ENCODE measurements around the gene SMIM35. TPM values are rescaled to one million over a fixed set of nuclear protein-coding genes. Genes with fewer than 3 reads are reported as not detected.
A peak's percentile ranks its signal among the peaks of the same experiment; 100 is the strongest.

The SMIM35 gene
- total RNA-seq, 4 donors from 2014 or later: not detected

DNA sequence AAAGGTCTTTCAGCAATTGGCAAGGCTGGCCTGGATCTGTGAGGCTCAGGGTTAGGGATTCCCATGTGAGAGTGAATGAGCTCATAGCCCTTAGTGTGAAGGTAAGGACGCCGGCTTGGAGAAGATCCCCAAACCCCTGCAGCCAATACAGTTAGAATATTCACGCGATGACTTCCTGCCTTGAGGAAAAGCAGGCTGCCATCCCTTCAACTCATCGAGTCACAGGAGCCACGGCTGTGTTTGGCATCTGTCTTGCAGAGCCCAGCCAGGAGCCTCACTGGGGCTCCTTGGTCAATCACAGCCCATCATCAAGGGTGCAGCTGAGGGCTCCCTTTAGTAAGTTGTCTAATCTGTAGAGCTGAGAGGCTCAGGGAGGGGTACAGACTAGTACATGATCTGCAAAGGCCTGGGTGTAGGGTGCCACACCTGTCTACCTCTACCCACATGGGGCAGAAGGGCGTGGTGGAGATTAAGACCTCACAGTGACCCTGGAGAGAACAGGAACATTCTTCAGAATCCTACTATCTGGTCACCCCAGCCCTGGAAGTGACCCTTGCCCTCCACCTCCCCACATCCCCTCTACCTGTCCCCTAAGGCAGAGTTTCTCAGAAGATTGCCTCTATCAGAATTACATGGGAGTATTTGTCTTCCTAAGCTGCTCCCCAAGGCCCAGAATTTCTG is 82.1 kb downstream of the SMIM35 start:
- in situ Hi-C loops (cut with MboI; ENCODE audit: low sequenced_read_pairs in 4 of 4): no loop called here
- DNase-seq: no peak
- Histone ChIP-seq H3K4me3 (no peak overlapping the region), H3K4me1 (no peaks in the 10 kb centered on the region), H3K9me3 (no peaks in the 10 kb centered on the region), H3K27me3 (no peaks in the 10 kb centered on the region), H3K27ac (no peak overlapping the region), H3K36me3 (no peaks in the 10 kb centered on the region)
- no peak for TF ChIP-seq POLR2A (IDR thresholded peaks at IDR 0.05)
- TF ChIP-seq, protein P1, sequence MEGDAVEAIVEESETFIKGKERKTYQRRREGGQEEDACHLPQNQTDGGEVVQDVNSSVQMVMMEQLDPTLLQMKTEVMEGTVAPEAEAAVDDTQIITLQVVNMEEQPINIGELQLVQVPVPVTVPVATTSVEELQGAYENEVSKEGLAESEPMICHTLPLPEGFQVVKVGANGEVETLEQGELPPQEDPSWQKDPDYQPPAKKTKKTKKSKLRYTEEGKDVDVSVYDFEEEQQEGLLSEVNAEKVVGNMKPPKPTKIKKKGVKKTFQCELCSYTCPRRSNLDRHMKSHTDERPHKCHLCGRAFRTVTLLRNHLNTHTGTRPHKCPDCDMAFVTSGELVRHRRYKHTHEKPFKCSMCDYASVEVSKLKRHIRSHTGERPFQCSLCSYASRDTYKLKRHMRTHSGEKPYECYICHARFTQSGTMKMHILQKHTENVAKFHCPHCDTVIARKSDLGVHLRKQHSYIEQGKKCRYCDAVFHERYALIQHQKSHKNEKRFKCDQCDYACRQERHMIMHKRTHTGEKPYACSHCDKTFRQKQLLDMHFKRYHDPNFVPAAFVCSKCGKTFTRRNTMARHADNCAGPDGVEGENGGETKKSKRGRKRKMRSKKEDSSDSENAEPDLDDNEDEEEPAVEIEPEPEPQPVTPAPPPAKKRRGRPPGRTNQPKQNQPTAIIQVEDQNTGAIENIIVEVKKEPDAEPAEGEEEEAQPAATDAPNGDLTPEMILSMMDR (IDR thresholded peaks at IDR 0.05 in 4 of 5, conservative IDR thresholded peaks at IDR 0.05 in 1 of 5): no peak
- no peak for ATAC-seq
- intact Hi-C loops (cut with DNase I; ENCODE audit: low total_unique reads): no loop called here

GRCh38 chr11:118003456-118003855 is 83.3 kb downstream of the SMIM35 start:
- ATAC-seq: no peak
- DNase-seq: no peak
- no peak for TF ChIP-seq POLR2A (IDR thresholded peaks at IDR 0.05)
- TF ChIP-seq, protein P1 (IDR thresholded peaks at IDR 0.05 in 4 of 5, conservative IDR thresholded peaks at IDR 0.05 in 1 of 5): no peak
- in situ Hi-C loops (cut with MboI; ENCODE audit: low sequenced_read_pairs in 4 of 4) (no loop called here), intact Hi-C loops (cut with DNase I; ENCODE audit: low total_unique reads) (no loop called here)
- Histone ChIP-seq H3K4me1 (no peaks in the 10 kb centered on the region), H3K27ac (no peak overlapping the region), H3K4me3 (no peak overlapping the region), H3K27me3 (no peaks in the 10 kb centered on the region), H3K36me3 (no peaks in the 10 kb centered on the region), H3K9me3 (no peaks in the 10 kb centered on the region)

GRCh38 chr11:118002541-118003423 is 84.0 kb downstream of the SMIM35 start:
- H3K27ac ChIP-seq: peak overlapping the region in 1 of 4 donors; percentile 18
- no peaks in the 10 kb centered on the region for H3K4me1 ChIP-seq

DNA sequence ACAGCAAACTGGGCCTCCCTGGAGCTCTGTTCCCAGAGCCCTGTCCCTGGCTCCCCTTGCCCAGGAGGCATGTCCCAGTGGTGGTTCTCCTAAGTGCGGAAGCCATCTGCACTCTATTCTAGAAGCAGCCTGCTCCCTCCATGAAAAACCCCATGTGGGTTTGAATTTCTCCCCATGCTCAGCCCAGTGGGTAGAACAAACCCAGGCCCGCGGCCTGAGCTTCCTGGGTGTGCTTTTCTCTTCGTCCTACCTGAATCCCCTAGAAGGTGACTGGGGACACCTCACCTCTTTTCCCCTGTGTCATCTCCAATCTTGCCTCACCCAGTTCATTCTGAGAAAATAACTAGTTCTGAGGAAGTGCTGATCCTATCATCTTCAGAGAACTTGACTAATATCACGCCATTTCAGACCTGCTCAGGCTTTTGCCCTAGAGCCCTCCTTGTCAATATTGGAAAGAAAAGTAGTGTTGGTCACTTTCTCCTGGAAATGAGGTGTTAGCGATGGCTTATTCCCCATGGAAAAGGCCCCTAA is 84.7 kb downstream of the SMIM35 start:
- peak overlapping the region in 1 of 4 donors; percentile 18 for H3K27ac ChIP-seq

More at GRCh38 chr11:118002541-118003423, 84.0 kb downstream of the SMIM35 start:
- in situ Hi-C loops (cut with MboI; ENCODE audit: low sequenced_read_pairs in 4 of 4): no loop called here
- Histone ChIP-seq H3K36me3 (no peaks in the 10 kb centered on the region), H3K27me3 (no peaks in the 10 kb centered on the region), H3K4me3 (no peak overlapping the region), H3K9me3 (no peaks in the 10 kb centered on the region)
- TF ChIP-seq, protein P1 (IDR thresholded peaks at IDR 0.05 in 4 of 5, conservative IDR thresholded peaks at IDR 0.05 in 1 of 5): no peak
- TF ChIP-seq POLR2A (IDR thresholded peaks at IDR 0.05): no peak
- peak; percentile 31 to 35 for ATAC-seq
- DNase-seq: no peak
- intact Hi-C loops (cut with DNase I; ENCODE audit: low total_unique reads): no loop called here

More for the DNA sequence above, 84.7 kb downstream of the SMIM35 start:
- Histone ChIP-seq H3K4me3 (no peak overlapping the region), H3K36me3 (no peaks in the 10 kb centered on the region), H3K4me1 (no peaks in the 10 kb centered on the region), H3K27me3 (no peaks in the 10 kb centered on the region), H3K9me3 (no peaks in the 10 kb centered on the region)
- DNase-seq (no peak), ATAC-seq (no peak)
- in situ Hi-C loops (cut with MboI; ENCODE audit: low sequenced_read_pairs in 4 of 4) (no loop called here), intact Hi-C loops (cut with DNase I; ENCODE audit: low total_unique reads) (no loop called here)
- TF ChIP-seq POLR2A (IDR thresholded peaks at IDR 0.05): no peak
- TF ChIP-seq, protein P1 (IDR thresholded peaks at IDR 0.05 in 4 of 5, conservative IDR thresholded peaks at IDR 0.05 in 1 of 5): no peak

All from gastrocnemius medialis (tissue), 4 donors.